GM11168 (cell line): ENCODE results near the gene FAM200B.

ENCODE experiments used
- in situ Hi-C: fragments of 300-500 bp; cut with MboI; formaldehyde crosslinking; loops from one replicate; pipeline ENCODE4 v1.12.0; 2022; ENCODE audit warnings: low sequenced_read_pairs; ENCODE audit not compliant: unreplicated experiment

FAM200B gene

DNA sequence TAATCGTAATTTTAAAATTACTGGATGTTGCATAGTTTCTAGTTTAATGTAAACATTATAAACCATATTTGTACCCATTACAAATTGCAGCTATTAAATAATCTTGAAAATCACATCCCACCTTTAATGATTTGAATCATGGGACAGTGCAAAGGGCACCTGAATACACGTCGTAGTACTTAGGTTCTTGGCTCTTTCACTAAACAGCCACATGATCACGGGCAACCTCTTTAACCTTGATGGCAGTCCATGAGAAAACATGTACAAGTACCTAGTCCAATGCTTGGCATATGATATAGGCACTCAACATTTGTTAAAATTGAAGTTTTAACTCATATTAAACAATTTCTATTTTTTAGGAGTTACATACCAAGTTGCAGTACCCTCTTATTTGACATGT is 14.6 kb upstream of the FAM200B start:
- in situ Hi-C loops = no loop called here

DNA sequence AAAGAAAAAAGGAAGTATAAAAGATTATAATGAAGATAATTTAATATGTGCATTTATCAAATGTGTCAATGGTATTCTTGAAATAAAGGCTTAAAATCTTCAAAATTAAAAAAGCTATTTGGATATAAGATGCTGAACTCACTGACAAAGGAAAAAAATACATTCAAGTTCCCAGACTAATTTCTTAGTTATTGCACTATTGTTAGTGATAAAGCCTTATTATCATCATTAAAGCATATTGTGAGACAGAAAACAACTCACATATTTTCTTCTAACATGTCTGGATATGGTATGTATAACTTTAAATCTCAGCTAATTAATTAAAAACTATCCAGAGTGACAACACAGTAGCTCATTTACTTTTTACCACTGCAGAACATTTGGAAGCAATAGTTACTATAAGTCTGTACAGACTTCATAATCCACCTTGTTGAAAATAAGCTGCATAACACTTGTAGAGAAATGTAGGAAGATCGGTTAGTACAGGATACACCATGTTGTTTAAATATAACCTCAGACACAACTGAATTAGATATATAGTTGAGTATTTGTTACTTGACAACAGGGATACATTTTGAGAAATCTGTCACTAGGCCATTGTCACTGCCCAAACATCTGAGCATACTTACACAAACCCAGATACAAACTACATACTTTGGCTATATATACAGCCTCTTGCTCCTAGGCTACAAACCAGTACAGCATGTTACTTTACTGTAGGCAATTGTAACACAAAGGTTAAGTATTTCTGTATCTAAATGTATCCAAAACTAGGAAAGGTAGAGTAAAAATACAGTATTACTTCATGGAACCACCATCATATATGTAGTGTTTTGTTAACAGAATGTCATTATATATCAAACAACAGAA is 12.8 kb upstream of the FAM200B start:
- in situ Hi-C loops = no loop called here

- in situ Hi-C loops = no loop called here
Observed at GRCh38 chr4:15670576-15670975, 11.1 kb upstream of the FAM200B start.

GRCh38 chr4:15672101-15672500 is 9.5 kb upstream of the FAM200B start:
- in situ Hi-C loops = no loop called here

GRCh38 chr4:15673337-15673736 is 8.3 kb upstream of the FAM200B start:
- in situ Hi-C loops = no loop called here

GRCh38 chr4:15674046-15674445 is 7.6 kb upstream of the FAM200B start:
- in situ Hi-C loops = no loop called here

DNA sequence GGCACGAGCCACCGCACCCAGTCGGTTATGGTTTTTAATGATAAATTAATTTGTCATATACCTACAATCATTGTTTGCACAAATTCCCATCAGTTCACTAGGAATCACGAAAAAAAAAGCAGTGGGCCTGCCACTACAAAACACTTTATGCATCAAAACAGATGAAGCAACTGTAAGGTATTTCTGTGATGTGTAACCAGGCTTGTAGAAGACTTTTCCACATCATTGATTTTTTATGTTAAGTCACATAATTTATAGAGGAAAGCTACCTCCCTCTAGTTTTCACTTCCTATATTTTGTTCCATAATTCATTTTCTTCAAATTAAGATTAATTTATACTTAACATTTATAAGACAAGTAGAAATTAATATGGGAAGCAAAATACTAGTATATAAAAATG is 6.7 kb upstream of the FAM200B start:
- in situ Hi-C loops = no loop called here

DNA sequence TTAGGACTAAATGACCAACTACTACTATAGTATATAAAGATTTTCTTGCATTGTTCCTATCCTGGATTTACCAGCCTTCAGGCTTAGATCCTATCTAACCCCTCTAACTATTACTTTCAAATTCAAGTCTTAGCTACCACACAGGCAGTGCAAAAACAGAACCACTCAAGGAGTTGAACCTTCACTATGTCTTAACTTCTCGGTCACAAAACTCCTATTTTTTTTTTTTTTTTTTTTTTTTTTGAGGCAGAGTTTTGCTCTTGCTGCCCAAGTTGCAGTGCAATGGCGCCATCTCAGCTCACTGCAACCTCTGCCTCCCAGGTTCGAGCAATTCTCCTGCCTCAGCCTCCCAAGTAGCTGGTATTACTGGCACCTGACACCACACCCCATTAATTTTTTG is 6.3 kb upstream of the FAM200B start:
- in situ Hi-C loops = no loop called here

GRCh38 chr4:15676039-15676438 is 5.6 kb upstream of the FAM200B start:
- in situ Hi-C loops = no loop called here

DNA sequence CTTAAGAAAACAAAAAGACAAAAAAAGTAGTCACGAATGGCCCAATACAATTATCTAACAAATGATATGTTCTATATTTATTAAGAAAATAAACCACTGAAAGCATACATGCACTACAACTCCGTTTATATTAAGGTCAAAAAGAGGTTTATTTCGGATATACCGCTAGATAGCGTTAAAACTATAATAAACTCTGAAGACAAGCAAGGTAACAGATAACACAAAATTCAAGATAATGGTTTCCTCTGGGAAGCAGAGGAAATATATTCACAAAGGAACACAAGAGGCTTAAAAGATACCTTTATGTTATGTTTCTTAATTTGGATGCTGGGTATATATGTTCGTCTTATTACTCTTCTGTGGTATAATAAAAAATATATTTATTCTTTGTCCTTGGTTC is 4.7 kb upstream of the FAM200B start:
- in situ Hi-C loops = no loop called here

DNA sequence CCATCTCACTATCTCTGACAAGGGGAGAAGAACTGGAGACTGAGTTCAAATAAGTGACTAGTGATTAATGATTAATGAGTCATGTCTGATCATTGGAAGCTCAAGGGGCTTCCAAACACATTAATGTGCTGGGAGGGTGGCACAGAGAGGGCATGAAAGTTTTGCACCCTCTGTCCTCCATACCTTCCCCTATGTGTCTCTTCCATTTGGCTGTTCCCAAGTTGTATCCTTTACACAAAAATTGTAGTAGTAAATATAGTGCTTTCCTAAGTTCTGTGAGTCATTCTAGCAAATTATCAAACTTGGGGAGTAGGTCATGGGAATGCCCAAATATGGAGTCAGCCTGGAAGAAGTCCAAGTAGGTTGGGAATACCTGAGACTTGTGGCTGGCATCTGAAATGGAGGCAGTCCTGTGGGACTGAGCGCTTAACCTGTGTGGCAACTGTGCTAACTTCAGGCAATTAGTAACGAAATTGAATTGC is 4.1 kb upstream of the FAM200B start:
- in situ Hi-C loops = no loop called here

DNA sequence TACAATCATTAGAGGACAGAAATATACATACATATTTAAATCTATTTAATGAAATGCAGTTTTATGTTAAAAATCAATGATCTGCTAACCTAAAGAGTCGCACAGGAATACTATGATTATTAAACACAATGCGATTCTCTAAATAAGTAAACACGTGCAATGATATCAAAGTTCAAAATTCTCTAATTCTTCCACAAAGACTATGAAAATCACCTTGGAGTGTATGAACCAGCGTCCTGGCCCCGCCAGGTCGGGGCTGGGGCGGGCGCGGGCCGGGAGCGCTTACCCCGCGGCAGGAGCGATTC is 608 bp upstream of the FAM200B start:
- in situ Hi-C loops = no loop called here

GRCh38 chr4:15682242-15683142 is 865 bp downstream of the FAM200B start:
- in situ Hi-C loops = no loop called here

DNA sequence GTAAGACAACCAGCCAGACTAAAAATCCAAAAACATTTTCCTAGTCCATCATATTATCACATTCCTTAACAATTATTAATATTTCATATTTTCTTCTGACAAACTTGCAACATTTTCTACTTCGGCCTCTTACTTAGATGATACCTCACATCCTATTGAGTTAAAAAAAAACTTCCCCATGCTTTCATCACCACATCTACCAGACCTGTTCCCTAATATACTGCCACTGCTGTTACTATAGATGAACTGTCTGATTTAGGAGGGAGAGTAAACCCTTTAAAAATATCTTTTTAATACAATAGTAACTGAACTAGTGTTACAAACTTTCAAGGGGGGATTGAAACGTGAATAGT is 1.5 kb downstream of the FAM200B start:
- in situ Hi-C loops = no loop called here

GRCh38 chr4:15684498-15684897 is 2.9 kb downstream of the FAM200B start:
- in situ Hi-C loops = no loop called here

- in situ Hi-C loops = no loop called here
Observed at GRCh38 chr4:15688051-15688450, 6.4 kb downstream of the FAM200B start.

- in situ Hi-C loops = no loop called here
Observed at GRCh38 chr4:15689540-15689939, 7.9 kb downstream of the FAM200B start.

DNA sequence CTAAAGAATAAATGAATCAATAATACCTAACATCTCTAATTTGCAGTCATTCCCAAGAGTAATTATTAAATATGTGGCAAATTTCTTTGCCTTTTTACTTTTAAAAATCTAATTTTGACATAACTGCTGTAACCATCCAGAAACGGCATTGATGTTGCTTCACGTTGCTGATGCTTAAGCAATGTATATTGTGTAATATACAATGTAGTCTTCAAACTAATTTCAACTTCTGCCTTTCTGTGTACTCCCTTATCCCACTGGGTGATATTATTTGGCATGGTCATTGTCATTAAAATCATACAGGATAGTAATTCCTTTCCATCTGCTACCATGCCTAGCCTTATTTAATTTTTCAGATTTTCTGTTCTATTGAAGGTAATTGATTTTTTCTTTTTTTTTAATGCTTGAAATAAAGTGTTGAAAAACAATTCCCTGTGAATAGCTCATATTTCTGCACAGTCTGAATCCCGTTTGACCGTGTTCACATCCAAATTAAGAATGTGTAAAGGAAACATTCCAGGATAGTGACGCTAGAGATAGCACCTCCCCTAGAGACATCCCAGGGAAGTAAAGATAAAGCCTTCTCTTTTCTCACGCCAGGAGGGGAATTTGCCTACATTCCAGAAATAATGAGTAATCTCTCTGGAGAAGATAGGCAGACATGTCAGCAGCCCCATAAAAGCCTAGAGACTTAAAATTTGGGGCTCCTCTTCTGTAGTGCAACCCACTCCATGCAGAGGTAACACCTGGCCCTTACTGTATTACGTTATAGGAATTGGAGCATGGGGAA is 8.6 kb downstream of the FAM200B start:
- in situ Hi-C loops = no loop called here

GRCh38 chr4:15691346-15692135 is 9.9 kb downstream of the FAM200B start:
- in situ Hi-C loops = no loop called here

DNA sequence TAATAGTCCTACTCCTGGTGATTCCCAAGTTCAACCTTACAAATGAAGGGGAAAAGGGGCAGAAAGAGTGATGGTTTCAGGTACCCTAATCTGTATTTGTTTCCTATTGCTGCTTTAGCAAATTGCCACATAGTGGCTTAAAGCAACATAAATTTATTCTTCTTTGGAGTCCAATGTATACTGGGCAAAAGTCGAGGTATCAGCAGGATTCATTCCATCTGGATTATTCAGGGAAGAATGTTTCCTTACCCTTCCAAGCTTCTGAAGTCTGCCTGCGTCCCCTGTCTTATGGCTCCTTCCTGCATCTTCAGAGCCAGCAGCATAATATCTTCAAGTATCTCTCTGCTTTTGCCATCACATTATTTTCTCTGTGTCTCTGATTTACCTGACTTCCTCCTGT is 11.0 kb downstream of the FAM200B start:
- in situ Hi-C loops = no loop called here
